Cortex of kidney (tissue), 1 donor: ENCODE data around the gene NQO1.

Source experiments
- DNase-seq: peaks from one replicate; lab custom pipeline; 2025; lab: John Stamatoyannopoulos, UW

Gene NQO1

DNA sequence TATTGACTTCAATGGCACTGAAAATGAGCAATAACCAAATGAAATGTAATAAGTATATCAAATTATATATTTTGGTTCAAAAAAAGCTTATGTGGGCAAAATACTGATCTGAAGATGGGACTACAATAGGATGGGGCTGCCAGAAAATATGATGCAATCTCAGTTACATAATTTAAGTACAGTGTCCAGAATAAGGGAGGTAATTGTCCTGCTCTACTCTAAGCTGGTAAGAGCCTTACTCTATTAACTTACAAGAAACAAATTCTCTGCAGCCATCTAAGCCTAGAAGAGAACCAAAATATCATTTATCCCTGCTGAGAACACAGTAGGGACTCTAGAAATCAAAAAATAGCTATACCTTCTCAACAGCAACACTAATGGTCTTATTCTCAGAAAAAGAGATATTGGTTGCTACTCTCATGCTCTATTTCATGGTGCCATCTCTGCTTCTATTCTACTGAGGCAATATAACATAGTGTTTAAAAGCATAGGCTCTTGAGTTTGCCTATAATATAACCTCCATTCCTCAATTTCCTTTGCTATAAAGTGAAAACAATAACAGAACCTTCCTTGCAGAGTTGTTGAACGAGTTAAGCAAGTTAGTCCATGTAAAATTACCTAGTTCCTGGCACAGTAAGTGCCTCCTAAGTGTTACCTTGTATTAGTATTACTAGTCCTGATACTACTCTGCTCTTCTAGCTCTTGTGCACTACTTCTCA, 19.9 kb downstream of the NQO1 start:
- no peak for DNase-seq

DNA sequence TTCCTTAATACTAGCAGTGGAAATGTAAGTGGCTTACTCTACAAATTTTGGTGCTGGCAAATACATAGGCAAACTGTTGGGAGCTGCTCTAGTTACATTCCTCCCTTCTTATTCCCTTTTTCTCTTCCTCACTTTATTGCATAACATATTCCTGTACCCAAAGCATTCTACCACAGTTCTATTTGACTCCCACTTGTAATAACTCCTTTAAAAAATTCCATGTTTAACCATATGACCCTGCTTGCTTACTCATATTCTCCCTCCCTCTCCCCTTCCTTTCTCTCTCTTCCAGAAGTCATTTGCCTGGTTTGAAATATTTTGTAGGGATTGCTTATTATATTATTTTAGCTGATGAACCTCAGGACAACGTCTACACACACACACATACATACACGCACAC, 22.7 kb downstream of the NQO1 start:
- DNase-seq, result no peak

DNA sequence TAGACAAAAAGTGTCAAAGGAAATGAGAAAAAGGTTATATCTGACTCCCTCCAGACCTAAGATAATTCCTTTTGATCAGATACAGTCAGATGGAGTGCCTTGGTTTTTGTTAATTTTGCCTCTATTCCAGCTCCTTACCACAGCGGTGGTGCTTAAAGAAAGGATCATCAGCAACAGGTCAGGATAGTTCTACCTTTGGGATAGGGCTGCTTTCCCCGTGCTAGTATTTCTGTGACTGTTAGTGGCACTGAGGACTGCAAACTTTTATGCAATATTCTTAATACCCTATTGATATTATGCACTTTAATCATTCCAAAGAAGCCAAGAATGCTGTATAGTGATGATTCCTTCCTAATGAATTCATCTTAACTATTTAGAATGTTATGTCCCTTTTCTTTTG, 24.5 kb downstream of the NQO1 start:
- DNase-seq, result no peak

DNA sequence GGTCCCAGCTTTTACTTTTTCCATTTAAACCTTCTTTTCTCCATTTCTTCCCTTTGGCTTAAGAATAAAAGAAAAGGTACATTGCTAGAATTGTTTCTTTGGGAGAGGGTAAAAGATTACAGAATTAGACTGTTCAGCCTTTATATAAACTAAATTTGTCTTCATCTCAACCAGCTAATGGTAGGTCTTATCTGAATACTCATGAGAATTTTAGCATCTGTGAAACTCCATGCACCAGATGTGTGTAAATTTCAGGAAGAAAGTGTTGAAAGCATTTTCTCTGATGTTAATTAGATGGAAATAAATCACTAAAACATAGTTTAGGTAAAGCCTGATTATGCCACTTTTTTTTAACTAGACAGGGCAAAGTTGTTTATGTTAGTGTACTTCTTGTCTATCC, 24.9 kb downstream of the NQO1 start:
- no peak for DNase-seq

DNA sequence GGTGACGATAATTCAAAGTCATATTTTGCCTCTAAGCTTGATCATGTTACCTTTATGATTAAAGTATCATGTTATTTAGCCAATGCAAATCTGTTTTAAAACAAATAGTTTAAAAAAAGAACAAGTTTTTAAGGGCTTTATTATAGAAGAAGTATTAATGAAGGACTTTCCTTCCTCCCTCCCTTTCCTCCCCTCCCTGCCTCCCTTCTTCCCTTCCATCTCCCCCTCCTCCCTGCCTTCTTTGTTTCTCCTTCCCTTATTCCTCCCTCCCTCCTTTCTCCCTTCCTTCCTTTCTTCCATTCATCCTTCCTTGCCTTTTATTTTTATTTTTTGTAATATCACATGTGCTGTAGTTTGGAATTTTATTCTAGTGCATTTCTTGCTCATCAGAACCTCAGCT, 26.4 kb downstream of the NQO1 start:
- DNase-seq, result no peak

DNA sequence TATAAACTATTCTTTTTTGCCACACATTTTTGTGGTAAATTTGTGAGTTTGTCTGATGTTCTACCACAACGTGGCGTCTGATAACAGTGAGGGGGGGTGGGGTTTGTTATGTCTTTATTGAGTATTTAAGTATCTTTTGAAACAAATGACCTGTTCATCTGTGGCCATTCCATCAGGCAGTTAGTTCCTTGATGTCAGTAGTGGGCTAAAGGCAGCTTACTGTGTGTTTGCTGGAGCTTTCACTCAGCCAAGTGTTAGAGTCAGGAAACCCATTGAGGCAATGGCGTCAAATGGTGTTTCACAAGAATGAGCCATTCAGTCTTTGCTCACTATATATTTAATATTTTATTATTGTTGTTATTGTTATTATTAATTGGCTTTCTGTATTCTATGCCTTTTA, 28.0 kb downstream of the NQO1 start:
- no peak for DNase-seq

DNA sequence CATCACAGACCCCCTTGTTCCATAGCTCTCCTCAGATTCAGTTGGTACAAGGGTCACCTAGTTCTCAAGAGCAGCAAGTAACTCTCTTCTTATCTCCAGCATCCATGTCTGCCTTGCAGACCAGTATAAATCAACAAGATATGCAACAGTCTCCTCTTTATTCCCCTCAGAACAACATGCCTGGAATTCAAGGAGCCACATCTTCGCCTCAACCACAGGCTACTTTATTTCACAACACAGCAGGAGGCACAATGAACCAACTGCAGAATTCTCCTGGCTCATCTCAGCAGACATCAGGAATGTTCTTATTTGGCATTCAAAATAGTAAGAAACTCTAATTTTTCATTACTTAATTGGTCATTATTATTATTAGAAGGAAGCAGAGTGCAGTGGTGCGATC, 32.4 kb downstream of the NQO1 start:
- no peak for DNase-seq

DNA sequence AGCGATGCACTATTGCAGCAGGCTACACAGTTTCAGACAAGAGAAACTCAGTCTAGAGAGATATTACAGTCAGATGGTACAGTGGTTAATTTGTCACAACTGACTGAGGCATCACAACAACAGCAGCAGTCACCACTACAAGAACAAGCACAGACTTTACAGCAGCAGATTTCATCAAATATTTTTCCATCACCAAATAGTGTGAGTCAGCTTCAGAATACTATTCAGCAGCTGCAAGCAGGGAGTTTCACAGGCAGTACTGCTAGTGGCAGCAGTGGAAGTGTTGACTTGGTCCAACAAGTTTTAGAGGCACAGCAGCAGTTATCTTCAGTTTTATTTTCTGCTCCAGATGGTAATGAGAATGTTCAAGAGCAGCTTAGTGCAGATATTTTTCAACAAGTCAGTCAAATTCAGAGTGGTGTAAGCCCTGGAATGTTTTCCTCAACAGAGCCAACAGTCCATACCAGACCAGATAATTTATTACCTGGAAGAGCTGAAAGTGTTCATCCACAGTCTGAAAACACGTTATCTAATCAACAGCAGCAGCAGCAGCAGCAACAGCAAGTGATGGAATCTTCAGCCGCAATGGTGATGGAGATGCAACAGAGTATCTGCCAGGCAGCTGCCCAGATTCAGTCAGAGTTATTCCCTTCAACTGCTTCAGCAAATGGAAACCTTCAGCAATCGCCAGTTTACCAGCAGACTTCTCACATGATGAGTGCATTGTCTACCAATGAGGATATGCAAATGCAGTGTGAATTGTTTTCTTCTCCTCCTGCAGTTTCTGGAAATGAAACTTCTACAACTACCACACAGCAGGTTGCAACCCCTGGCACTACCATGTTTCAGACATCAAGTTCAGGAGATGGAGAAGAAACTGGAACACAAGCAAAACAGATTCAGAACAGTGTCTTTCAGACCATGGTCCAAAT, 34.1 kb downstream of the NQO1 start:
- no peak for DNase-seq

DNA sequence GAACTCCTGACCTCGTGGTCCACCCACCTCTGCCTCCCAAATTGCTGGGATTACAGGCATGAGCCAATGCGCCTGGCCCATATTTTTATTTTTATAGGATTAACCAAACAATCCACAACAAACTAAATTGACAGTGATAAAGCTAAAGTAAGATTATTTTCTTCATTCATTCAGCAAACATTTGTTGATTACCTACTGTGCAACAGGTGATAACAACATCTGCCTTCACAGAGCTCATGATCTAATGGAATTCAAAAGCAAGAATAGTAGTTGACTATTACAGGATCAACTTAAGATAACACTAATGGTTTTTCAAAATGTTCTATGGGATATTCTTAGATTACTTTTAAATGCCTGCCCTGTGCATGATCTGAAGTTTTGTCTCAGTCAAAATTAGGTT, 37.8 kb downstream of the NQO1 start:
- no peak for DNase-seq

DNA sequence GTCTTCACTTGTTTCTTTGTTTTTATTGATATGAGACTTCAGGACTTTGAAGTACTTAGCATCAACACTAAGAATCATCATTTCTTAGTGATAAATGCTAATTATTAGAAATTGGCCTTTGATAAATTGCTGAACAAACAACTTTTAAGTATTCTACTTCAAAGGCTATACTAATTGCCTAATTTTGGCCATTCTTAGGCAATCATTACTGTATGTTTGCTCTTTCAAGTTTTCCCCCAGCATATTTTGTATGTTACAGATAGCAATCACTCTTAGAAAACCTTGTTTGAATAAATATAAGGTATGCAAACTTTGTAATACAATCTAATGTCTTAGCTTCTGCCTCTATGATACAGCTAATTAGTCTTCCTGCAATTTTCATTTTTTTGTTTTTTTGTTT, 46.0 kb downstream of the NQO1 start:
- no peak for DNase-seq

DNA sequence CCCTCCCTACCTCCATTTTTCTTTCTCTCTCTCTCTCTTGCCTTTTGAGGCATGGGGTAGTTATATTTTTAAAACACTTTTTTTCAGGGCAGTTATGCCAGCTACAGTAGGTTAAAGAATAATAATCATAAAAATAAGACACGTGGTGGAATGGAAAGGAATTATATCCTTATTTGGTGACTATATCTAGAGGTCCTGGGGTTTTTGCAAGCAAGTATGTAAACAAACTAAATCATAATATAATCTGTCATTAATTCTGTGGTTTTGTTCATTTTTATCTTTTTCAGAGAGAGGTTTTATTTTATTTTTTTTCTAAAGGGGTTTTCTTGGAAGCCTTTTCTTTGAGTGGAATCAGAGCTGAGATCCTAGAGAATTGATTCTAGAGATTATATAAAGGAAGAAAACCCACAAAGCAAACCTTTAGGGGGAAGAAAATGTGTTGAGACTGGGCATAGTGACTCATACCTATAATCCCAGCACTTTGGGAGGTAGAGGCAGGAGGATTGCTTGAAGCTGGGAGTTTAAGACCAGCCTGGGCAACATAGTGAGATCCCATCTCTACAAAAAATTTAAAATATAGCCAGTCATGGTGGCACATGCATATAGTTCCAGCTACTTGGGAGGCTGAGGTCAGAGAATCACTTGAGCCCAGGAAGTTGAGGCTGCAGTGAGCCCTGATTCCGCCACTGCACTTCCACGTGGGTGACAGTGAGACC, 53.2 kb downstream of the NQO1 start:
- DNase-seq, result no peak

DNA sequence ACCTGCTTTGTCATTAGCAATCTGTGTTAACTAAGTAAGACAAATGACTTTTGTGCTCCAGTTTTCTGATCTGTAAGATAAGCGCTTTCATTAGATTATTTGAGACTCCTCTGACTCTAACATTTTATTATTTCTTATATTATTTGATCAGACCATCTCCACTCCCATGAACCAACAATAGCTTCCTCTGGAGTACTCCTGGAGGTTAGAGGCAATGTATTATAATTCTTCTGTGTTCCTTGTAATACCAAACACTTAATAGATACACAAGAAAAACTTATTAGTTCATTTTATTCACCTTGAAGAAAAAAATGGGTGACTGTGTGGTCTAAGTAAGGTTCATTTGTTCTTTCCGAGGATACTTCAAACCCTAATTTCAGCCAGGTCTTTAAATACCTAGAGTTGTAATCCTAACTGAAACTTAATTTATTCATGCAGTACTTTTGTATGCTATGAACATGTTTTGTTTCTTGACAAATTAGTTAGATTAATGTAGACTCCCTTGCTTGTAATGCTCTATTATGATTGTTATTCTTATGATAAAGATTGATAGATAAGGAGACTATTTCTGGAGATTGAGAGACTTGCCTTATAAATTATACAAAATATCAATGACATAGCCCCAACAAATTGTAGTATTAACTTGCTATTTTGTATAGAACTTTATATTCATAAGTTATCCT, 53.9 kb downstream of the NQO1 start:
- no peak for DNase-seq

DNA sequence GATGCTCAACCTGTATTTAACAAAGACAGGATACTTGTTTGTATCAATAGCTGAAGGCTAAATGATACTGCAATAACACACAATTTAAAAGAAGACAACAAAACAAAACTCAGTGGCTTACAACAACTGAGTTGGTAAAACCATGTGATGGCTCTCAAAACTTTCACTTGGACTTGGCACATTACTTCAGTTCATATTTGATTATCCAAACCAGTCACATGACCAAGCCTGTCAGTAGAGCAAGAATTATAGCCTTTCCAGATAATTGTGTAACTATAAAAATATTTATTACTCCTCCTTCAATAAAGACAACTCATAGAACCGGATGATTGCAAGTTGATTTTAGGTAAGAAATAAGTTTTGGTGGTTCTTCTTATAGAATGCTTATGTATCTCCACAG, 56.8 kb downstream of the NQO1 start:
- DNase-seq, result no peak

DNA sequence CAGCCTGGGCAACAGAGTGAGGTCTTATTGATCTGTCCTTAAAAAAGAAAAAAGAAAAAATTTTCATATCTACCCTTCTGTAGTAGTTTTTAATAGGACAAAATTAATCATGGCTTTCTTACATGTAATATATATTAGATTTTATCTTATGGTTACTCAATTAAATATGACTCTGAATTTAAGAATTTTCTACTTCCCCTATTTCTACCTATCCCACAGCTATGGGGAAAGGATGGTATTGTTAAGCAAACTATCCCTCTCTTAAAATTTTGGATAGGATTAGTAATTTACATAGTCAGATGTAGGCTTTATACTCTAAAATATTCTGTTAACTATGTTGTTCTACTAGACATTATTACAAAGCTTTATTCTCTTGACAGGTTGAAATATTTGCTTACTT, 62.5 kb downstream of the NQO1 start:
- DNase-seq, result no peak

DNA sequence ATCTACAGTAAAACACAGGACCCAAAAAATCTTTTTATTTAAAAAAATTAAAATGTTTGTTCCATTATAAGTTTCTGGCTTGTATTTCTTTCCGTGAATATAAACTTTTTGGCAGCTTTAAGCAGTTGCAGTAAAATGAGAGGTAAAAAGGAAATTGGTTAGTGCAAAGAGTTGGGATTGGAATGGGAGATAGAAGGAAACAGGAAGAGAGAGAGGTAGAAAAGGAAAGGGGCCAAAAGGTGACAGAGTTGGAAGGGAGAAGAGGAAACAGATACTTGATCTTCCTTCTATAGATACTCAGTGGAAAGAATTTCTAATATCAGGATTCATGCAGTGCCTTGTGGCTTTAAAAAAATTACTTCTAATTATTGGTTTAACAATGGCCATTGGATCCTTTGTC, 63.5 kb downstream of the NQO1 start:
- no peak for DNase-seq

DNA sequence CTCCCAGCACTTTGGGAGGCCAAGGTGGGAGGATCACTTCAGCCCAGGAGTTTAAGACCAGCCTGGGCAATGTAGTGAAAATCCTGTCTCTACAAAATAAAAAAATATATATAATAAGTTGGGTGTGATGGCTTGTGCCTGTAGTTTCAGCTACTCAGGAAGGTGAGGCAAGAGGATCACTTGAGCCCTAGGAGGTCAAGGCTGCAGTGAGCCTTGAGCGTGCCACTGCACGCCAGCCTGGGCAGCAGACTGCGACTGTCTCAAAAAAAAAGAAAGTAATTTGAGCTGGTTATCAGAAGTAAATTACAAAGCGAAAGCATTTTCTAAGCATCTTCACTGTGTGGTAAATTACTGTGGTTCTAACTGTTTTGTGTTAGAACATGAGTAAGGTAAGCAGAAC, 66.2 kb downstream of the NQO1 start:
- no peak for DNase-seq
